Subcutaneous adipose tissue (tissue), 4 donors: ENCODE data around the gene TNFAIP3. TPM values are rescaled to one million over a fixed set of nuclear protein-coding genes. Genes with fewer than 3 reads are reported as not detected.

Experiments used
- CTCF ChIP-seq: fragments of 450-650 bp; IDR thresholded peaks from one replicate; pipeline ENCODE4 v1.5.1; 2016; ENCODE audit warnings: low read depth, mild to moderate bottlenecking, control low read depth, antibody characterized with exemption, moderate library complexity
- total RNA-seq, 4 donors: library from RNA; depleted of rRNA; stranded (reverse); fragments of >200 nt; gene quantifications; one replicate each; pipeline ENCODE4 v1.1.0, GENCODE V29; 2016

The TNFAIP3 gene
- total RNA-seq, 4 donors from 2014 or later = 16.2 to 33.0 (median 28.0) TPM

- TF ChIP-seq CTCF = no peak
Observed at GRCh38 chr6:137903274-137903932, 36.3 kb downstream of the TNFAIP3 start.

DNA sequence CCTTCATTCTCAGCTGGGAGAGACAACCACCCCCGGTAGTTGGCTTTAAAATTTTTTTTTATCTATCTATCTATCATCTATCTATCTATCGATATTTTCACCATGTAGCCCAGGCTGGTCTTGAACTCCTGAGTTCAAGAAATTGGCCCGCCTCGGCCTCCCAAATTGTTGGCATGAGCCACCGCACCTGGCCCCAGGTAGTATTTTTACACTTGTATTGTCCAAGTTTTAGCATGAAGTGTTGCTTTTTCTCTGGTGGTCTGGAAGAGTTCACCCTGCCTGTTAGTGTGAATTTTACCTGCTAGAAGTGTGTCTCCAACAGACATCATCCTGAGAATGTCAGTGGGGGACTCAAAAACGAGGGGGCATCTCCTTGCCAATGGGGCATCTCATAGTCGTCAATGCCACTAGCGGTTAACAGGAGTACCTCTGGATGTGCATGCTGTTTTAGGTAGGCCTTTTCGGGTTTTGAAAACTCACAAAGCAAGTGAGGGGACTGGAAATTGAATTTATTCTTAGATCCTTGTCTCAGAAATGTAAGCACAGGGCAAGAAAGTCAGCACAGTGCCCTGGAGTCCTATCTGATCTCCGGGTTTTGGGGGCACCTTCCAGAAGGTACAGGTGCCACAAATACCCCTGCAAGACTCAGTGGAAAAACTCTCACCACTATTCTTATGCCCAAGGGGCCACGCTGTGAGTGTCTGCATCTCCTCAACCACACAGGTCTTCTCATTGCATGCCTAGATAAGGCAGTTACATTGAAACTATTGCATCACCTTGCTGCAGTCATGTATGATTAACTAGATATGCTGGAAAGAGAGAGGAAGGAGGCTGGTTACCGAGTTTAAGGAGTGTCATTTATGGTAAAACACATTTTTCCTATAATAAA, 37.1 kb downstream of the TNFAIP3 start:
- no peak for TF ChIP-seq CTCF

DNA sequence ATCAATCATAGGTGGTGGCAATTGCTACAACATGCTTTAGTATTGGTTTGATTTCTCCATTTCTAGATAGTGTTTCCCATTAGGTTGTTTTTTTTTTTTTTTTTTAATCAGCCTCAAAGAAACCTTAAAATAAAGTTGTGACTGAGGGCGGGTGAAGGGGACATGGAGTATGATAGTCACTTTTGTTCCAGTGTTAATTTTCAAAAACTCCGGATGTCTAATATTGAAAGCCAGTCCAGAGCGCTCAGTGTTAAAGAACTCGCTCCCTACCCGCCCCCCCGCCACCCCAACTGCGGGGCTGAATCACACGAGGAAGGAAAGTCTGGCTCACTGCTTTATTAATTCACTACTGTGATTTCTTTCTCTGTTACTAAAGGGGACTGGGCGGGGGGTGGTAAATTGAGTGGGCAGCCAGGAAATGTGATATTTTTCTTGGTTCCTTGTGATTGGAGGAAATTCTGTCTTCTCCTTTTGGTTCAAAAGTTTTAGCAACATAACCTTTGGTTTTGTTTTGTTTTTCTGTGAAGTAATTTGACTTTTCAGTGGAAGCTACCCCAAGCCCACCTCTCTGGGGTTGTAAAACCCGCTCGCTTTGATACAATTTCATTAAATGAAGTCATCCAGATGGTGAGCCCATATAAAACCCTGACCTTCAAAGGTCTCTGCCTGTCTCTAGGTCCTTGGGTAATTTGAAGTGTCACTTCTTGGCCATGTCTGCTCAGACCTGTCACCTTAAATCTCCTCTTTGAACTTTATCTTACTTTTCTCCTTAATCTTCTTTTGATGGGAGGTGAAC, 38.0 kb downstream of the TNFAIP3 start:
- no peak for TF ChIP-seq CTCF

DNA sequence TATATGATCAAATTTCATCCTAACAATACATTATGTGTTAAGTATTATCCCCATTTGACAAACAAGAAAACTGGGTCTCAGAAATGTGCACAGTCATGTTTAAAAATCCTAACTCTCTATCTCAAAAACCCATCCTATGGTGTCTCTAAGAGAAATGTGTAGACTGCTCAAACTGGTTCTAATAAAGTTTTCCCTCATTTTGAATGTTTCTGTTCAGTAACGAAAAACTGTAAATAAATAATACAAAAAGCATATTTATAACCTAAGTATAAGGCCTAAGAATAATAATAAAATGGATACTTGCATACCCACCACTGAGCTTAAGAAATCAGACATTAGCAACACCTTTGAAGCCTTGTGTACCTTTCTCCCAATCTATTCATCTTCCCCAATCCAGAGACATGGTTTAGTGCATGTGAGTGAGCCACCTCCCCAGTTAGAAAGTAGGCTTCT, 39.0 kb downstream of the TNFAIP3 start:
- no peak for TF ChIP-seq CTCF

- TF ChIP-seq CTCF = no peak
Observed at GRCh38 chr6:137907170-137907569, 40.1 kb downstream of the TNFAIP3 start.

DNA sequence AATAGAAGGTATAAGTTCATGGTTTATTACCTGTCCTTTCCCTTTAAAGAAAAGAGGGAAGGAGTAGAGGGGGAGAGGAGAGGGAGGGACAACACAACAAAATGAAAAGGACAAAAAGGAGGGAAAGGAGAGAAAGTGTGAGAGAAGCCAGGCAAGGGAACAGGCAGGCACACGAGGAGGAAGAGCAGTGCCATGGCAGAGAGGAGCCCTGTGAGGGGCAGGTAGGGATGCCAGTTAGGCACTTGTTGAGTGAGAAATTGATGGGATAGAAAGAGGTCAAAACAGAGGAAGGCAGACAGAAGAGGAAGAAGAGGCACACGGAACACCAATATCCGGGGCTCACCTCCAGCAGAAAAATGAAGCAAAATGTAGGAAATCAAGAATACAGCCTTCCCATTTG, 42.5 kb downstream of the TNFAIP3 start:
- no peak for TF ChIP-seq CTCF

DNA sequence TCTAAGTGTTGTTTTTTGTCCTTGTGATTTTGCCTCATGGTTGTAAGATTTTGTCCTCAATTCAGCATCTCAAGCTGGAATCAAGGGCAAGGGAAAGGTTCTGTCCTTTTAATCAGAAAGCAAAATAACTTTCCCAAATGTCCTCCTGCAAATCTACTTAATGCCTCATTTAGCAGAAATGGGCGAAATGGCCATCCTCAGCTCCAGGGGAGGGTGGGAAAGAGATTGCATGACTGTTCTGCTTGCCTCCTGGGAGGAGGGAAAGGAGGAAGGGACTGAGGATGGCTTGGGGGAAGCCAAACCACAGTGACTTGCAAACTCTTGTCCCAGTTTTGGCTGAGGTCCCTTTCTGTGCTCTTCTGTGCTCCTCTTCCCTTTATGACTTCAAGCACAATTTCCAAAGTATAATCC, 43.4 kb downstream of the TNFAIP3 start:
- TF ChIP-seq CTCF = no peak
